Activated naive CD4-positive, alpha-beta T cell treated with Interleukin-2 at 50 U/mL for 16 hours (primary cell): ENCODE data around the gene ALPI.

Source experiments
- DNase-seq: peaks from one replicate; pipeline ENCODE4 v3.0.0-alpha.2; 2020

ALPI gene

DNA sequence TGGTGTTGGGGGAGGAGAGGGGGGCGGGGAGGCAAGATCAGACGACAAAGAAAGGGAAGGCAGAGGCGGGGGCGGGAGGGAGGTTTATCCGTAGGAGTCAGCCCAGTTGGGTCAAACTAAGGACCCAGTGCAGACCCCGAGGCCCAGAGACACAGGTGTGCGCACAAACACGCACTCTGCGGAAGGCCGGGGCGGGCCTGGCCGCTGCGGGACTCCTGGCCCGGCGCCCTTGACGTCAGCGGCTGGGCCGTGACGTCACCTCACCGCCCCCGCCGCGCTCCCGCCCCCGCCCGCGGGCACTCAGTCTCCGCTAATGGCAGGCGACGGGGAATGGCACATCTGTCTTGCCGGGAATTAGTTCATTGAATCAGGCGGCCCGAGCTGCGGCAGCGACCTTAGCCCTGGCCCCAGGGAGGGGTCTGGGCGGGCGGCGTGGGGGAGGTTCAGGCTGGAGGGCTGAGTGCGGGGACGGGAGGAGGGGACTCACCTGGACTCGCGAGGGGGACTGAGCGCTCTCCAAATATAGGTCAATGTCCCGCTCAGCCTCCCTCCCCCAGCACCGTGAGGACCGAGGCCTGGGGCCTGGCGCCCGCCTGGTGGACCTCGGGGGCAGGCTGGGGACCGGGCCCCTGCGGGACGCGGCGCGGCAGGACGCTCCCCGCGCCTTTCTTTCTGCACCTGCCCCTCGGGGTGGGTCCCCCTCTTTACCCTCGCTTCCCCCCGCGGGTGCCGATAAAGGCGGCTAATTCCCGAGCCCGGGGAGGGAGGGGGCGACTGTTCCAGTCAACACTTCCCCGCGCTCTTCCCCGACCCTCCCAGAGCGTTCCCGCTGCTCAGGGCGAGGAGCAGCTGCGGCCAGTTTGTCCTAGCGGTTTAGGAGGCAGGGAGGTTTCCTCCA lies 47.2 kb downstream of the ALPI start:
- DNase-seq, result peak; percentile 44

DNA sequence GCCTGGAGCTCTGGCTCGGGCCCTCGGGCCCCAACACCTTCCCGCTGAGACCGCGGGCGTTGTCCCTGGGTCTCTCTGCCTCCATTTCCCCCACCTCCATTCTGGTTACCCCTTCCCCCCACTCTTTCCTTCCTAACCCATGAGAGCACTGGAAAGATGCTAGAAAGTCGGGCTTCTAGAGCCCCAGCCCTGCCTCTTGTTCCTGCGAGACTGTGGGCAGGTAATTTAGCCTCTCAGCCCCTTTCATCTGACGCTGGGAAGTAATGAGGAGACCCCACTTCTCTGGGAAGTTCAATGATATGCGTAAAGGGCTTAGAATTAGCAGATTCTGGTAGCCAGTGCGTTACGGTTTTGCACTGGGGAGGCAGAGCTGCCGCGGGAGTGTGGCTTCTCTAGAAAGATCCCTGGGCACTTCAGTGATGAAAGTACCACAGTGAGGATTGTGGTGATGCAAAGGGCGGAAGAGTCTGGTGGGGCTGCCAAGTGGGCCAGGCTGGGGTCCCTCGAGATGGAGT lies 47.9 kb downstream of the ALPI start:
- no peak for DNase-seq

DNA sequence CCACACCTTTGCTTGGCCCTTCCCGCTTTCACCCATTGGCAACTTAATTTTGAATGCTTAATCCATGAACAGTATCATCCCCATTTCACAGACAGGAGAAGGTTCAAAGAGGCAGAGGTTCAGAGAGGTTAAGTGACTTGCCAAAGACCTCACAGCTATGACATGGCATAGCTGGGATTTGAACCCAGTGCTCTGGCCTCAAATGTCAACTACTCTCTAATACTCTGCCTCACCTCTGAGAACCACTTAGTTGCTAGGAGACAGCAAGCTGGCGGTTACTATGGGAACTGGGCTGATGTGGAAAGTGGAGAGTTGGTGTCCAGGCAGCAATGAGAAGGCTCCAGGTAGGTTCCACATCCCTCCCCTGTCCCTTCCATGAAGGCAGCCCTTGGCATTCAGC lies 48.5 kb downstream of the ALPI start:
- no peak for DNase-seq

DNA sequence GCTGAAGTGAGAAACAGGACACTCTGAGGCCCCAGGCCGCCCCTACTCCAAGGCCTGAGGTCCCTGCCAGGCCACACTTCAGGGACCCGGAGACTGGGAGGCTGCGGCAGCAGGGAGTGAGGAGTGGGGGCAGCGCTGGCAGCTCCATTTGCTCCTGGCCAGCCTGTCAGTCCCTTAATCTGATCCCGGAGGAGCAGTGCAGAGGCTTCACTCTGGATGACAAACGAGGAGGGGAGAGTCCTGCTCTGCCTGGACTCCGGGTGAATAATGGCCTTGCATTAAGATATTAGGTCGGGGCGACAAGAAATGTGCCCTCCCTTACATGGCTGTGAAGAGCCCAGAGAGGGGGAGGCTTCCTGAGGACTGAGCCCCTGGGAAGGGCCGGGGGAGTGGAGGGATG lies 49.9 kb downstream of the ALPI start:
- no peak for DNase-seq

DNA sequence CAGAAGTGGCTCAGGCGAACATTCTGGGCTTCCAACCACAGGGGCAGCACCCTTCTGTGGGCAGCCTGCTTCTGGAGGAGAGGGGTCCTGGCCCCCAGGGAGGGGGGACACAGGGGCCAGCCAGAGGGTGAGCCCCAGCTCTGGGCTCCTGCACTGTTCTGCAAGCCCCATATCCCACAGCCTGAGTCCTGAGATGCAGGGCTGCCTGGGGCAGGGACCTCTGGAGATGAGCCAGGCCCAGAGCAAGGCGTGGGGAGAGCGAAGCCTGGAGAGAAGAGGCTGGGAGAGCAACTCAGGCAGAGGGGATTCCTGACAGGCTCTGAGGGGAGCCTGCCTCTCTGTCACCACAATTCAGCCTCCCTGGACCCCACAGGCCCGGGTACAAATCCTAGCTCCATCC lies 50.8 kb downstream of the ALPI start:
- DNase-seq, result no peak

DNA sequence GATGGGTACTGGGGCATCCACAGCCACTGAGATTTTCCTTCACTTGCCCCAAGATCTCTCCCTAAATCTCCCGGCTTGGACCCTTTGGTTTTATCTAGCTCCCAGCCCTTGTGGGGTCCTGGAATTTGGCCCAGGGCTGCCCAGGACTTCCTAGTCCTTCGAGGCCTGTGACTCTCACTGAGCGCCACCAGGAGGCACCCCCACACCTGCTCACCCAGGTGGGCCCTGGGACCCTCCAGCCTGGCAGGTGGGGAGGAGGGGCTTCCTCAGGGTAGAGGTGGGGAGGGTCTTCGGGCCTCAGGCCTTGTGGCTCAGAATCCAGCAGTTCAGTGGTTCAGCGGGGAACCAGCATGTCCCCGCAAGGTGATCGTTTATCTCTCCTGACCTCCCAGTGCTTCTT lies 52.3 kb downstream of the ALPI start:
- no peak for DNase-seq
